Measurements from ENCODE around the gene MESP2.

- no peak for TF ChIP-seq JUND (CRISPR knock-in tag; IDR thresholded peaks at IDR 0.05)
- TF ChIP-seq POLR2AphosphoS5 (IDR thresholded peaks at IDR 0.05; ENCODE audit: low read depth, low read length): no peak
- no peak for TF ChIP-seq ZBTB10 (CRISPR knock-in tag; IDR thresholded peaks at IDR 0.05; ENCODE audit: borderline replicate concordance)
- TF ChIP-seq ZBTB7B (CRISPR knock-in tag; IDR thresholded peaks at IDR 0.05): no peak
- TF ChIP-seq CTCF (CRISPR knock-in tag; IDR thresholded peaks at IDR 0.05): no peak
- no peak for TF ChIP-seq ZBTB1 (CRISPR knock-in tag; IDR thresholded peaks at IDR 0.05; ENCODE audit: borderline replicate concordance)
- no peak for TF ChIP-seq GABPA (IDR thresholded peaks at IDR 0.05; ENCODE audit: low read depth, low read length)
- TF ChIP-seq GABPA (CRISPR knock-in tag; IDR thresholded peaks at IDR 0.05; ENCODE audit: low read depth): no peak
- no peak for TF ChIP-seq RFX5 (IDR thresholded peaks at IDR 0.05; ENCODE audit: low read depth, low read length)
- no peak for TF ChIP-seq ATF6 (CRISPR knock-in tag; conservative IDR thresholded peaks at IDR 0.05)
- no peak for TF ChIP-seq HNF4G (IDR thresholded peaks at IDR 0.05; ENCODE audit: borderline replicate concordance, low read depth, low read length)
- no peak for TF ChIP-seq HNF4G (CRISPR knock-in tag; IDR thresholded peaks at IDR 0.05; ENCODE audit: borderline replicate concordance, low read depth)
- TF ChIP-seq ZFP36L2 (CRISPR knock-in tag; IDR thresholded peaks at IDR 0.05): no peak
- no peak for TF ChIP-seq TFE3 (CRISPR knock-in tag; IDR thresholded peaks at IDR 0.05)
Measured at GRCh38 chr15:89777782-89778380, 1.7 kb downstream of the MESP2 start.
